Measurements from ENCODE around the gene CCNB2.

Gene CCNB2

GRCh38 chr15:59166601-59167265 lies 61.8 kb downstream of the CCNB2 start:
- DNase-seq (ENCODE audit: low read depth) = no peak

- DNase-seq (ENCODE audit: low read depth) = no peak
Observed at GRCh38 chr15:59168536-59168935, 63.6 kb downstream of the CCNB2 start.

- DNase-seq (ENCODE audit: low read depth) = no peak
Observed at GRCh38 chr15:59169251-59169708, 64.3 kb downstream of the CCNB2 start.

GRCh38 chr15:59170295-59171066 lies 65.5 kb downstream of the CCNB2 start:
- DNase-seq (ENCODE audit: low read depth) = no peak

- DNase-seq (ENCODE audit: low read depth) = no peak
Observed at GRCh38 chr15:59171067-59171397, 66.1 kb downstream of the CCNB2 start.

- no peak for DNase-seq (ENCODE audit: low read depth)
Observed at GRCh38 chr15:59172289-59172901, 67.4 kb downstream of the CCNB2 start.

- no peak for DNase-seq (ENCODE audit: low read depth)
Observed at GRCh38 chr15:59173194-59173593, 68.2 kb downstream of the CCNB2 start.

- DNase-seq (ENCODE audit: low read depth) = no peak
Observed at GRCh38 chr15:59174151-59174834, 69.3 kb downstream of the CCNB2 start.

Measured in activated T-helper 1 cell treated with Interleukin-2 at 50 U/mL for 16 hours (primary cell).